ENCODE results near the gene EPS15.

DNA sequence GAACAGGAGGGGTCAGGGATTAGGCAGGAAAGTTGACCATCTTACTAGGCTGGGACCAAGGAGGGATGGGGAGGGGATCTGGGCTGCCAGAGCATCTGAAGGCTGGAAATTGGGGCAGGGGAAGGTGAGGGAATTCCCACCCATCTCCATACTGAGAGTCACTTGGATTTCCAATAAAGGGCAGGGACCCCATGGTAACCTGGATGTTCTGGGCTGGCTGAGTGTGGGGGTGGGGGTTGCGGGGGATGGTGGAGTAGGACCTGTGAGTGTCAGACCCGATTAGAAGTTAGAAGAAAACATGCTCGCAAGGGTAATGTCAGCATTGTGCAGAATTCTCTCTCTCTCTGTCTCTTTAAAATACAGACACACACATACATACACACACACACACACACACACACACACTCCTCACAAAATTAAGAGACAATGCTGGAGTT is 40.0 kb upstream of the EPS15 start:
- TF ChIP-seq, protein P1, sequence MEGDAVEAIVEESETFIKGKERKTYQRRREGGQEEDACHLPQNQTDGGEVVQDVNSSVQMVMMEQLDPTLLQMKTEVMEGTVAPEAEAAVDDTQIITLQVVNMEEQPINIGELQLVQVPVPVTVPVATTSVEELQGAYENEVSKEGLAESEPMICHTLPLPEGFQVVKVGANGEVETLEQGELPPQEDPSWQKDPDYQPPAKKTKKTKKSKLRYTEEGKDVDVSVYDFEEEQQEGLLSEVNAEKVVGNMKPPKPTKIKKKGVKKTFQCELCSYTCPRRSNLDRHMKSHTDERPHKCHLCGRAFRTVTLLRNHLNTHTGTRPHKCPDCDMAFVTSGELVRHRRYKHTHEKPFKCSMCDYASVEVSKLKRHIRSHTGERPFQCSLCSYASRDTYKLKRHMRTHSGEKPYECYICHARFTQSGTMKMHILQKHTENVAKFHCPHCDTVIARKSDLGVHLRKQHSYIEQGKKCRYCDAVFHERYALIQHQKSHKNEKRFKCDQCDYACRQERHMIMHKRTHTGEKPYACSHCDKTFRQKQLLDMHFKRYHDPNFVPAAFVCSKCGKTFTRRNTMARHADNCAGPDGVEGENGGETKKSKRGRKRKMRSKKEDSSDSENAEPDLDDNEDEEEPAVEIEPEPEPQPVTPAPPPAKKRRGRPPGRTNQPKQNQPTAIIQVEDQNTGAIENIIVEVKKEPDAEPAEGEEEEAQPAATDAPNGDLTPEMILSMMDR (IDR thresholded peaks at IDR 0.05) = no peak
- no peak for TF ChIP-seq POLR2A (IDR thresholded peaks at IDR 0.05)

All from adrenal gland (tissue), 5 donors.